ENCODE measurements around the gene KDM4D.

DNA sequence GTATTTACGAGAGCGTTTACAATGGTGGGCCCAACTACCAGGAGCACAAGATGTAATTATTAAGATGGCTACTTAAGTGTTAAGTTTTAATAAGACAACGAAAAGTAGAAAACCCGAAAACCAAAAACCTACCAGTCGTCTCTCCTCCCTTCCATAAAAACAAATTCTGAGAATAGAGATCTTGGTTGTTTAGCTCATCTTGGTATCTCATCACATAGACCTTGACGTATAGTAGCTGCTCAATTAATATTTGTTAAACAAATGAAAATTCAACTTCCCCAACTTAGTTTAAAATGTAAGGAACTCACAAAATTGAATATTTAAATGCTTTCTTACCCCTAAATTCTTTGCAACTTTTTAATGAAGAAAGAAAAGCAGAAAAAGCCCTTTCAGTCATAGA lies 669 bp downstream of the KDM4D start:
- TF ChIP-seq, protein P1, sequence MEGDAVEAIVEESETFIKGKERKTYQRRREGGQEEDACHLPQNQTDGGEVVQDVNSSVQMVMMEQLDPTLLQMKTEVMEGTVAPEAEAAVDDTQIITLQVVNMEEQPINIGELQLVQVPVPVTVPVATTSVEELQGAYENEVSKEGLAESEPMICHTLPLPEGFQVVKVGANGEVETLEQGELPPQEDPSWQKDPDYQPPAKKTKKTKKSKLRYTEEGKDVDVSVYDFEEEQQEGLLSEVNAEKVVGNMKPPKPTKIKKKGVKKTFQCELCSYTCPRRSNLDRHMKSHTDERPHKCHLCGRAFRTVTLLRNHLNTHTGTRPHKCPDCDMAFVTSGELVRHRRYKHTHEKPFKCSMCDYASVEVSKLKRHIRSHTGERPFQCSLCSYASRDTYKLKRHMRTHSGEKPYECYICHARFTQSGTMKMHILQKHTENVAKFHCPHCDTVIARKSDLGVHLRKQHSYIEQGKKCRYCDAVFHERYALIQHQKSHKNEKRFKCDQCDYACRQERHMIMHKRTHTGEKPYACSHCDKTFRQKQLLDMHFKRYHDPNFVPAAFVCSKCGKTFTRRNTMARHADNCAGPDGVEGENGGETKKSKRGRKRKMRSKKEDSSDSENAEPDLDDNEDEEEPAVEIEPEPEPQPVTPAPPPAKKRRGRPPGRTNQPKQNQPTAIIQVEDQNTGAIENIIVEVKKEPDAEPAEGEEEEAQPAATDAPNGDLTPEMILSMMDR (IDR thresholded peaks at IDR 0.05) = no peak
- no peak for TF ChIP-seq POLR2A (IDR thresholded peaks at IDR 0.05)

Data from esophagus squamous epithelium (tissue), 4 donors.